ENCODE data around the gene GARNL3.
A peak's percentile ranks its signal among the peaks of the same experiment; 100 is the strongest.

GARNL3 gene

DNA sequence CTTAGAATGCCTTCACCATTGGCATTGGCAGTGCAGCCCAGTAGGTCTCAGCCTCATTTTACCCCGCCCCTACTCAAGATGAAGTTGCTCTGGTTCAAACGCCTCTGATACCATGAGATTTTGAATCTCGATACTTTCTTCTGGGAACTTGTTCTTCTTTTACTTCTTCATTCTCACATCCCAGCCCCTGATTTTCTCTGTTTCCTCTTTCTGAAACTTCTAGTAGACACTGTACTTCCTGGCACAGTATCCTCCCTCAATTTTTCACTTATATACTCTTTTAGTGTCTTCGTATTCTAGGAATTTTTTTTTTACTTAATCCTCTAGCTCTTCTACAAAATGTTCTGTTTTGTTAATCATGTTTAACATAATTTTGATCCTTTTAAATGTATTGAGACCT is 146.5 kb downstream of the GARNL3 start:
- DNase-seq, result peak in 1 of 2 experiments; percentile 21

DNA sequence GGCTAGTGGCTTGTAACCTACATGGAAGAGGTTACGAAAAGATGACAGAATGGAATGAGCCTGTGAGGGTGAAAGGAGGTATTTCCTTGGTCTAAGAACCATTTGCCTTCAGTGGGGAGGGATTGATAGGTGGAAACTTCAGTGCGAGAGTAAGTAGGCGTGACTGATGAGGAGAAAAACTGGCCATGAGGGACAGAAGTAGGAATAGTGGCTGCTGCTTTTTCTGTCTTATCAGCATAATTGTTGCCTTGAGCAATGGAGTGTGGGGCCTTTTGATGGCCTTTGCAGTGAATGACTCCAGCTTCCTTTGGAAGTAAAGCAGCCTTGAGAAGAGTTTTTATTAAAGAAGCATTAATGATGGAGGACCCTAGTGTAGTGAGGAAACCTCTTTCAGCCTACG is 150.6 kb downstream of the GARNL3 start:
- DNase-seq, result no peak

GRCh38 chr9:127415657-127416056 is 151.1 kb downstream of the GARNL3 start:
- DNase-seq, result no peak

GRCh38 chr9:127417131-127418036 is 152.8 kb downstream of the GARNL3 start:
- DNase-seq, result no peak

- peak; percentile 14 to 39 for DNase-seq
These were observed 153.5 kb downstream of the GARNL3 start for GRCh38 chr9:127418037-127418471.

DNA sequence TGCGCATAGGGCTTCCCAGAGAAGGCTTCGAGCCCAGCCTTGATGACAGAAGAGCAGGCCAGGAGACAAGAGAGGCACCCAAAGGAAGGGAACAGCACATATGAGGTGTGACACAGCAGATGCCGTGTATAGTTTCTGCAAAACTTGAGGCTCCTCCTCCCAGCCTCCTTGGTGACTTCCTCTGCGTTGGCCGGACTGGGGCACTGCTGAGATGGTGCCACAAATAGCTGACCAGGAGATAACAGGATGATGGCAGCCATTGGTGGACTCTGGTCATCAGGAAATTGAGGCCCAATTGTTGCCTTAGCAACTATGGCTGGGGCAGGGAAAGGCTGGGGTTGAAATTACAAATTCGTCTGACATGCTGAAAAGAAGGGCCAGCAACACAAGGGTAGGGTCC is 154.8 kb downstream of the GARNL3 start:
- no peak for DNase-seq

DNA sequence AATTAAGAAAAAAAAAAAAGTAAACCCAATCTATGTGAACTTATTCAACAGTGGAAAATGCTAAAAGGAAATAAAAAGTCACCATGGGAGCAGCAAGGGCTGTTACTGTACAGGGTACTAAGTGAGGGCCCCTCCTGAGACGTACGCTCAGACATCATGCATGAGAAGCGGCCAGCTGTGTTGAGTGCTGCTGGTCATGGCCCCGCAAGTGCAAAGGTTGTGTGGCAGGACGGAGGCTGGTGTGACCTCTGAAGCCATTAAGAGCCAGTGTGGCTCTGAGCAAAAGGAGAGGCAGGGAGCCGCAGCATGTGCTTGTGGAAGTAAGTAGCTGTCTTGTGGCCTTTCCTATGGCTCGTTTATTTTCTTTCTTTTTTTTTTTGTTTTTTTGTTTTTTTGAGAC is 156.5 kb downstream of the GARNL3 start:
- DNase-seq, result no peak

DNA sequence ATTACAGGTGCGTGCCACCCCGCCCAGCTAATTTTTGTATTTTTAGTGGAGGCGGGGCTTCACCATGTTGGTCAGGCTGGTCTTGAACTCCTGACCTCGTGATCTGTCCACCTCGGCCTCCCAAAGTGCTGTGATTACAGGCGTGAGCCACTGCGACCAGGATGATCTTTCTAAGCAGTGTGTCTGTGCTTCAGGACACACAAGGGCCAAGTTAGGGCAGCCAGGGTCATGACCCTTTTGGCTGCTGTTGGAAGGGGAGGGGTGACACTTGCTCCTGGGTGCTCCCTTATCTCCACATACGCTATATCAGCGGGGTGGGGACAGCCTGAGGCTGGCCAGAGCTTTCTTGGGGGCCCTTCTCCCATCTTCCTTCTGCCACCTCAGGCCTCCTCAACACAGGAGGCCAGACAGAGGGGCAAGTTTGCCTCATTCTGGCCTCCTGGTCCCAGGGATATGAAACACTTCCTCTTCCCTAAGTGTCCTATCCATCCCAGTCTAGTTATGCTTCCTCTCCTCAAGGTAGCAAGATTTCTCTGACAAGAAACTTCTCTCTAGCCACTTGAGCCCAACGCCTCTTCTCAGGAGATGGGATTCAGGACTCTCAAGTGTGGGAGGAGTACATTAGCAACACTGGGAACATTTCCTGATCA is 157.7 kb downstream of the GARNL3 start:
- no peak for DNase-seq

DNA sequence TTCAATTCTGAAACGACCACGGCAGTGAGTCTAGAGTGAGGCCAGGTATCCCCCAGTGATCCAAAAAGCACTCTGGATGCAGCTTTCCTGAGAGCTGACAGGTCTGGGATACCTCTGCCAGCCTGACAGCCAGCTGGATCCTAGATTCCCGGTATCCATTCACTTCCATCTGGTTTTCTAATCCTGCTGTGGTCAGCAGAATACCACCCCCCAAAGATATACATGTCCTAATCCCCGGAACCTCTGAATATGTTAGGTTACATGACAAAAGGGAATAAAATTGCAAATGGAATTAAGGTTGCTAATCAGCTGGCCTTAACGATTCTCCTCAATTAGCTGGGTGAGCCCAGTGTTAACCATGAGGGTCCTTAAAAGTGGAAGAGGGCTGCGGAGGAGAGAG is 158.2 kb downstream of the GARNL3 start:
- no peak for DNase-seq

DNA sequence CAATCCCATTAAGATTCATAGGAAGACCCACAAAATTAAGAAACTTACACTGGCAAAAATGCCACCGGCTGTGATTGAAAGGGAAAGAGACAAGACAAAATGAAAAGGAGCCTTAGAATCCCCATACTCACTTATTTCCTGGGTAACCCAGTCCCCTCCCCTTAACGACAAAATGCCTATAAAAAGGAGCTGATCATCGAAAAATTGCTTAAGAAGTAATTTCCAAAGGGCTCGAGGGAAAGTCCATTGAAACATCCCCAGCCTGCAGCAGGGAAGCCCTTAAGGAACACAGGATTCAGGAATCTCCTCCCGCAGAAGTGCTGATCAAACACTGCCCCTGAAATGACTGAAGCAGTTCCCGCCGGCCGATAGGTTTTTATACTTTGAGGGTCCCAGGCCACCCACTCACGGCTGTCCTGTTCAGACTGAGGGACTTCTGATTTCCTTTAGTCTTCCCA is 158.9 kb downstream of the GARNL3 start:
- no peak for DNase-seq

DNA sequence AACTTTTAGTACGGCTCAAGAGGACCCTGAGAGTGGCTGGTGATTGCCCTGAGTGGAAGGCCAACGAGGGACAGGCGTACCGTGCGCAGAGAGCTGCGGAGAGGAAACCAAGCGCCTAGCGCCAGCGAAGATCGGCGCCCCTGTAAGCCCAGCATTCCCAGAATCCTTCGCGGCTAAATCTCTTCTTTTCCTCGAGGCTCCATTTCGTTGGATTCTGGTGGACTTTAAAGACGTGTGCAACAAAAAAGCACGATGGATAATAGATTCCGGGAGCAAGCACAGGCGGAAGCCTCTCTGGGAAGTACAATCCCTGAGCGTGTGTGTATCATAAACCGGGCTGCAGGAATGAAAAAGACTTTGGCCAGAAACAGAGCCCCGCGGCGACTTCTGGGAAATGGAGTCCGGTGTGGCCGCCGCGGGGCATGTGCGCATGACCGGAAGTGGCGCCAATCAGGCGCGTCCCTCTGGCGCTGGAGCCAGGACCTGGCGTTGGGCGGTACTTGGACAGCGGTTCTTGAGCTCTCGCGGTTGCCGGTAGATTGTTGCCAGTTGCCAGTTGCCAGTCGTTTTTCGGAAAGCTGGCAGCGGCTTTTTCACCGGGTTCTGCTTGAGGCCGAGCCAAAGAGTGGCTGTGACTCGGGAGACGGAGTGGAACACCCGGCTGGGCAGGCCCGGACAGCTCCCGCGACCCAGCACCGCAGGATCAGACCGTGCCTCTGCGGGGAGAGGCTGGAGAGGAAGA is 159.5 kb downstream of the GARNL3 start, which contains the start of gene ZNF79:
Gene ZNF79, plus strand, starts transcription at position 449 of the 742 bp plus-strand sequence. CDS start 406 bp downstream, outside the sequence.
- peak; percentile 90 to 93 for DNase-seq

DNA sequence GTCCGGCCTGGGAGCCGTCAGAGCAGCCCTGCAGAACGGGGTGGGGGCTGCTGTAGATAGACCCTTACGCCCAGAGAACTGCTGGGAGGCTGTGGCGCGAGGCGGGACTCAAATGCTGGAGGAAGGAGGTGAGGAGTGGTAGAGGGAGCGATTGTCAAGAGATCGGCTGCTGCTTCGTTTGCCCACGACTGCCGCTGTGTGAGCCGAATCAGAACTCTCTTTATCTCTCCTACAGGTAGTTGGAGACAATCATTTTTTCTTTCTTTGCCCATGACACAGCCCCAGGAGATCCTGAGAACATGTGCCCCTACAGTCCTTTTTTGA is 160.1 kb downstream of the GARNL3 start:
- DNase-seq, result peak; percentile 46 to 56

- DNase-seq, result no peak
These were observed 162.2 kb downstream of the GARNL3 start for GRCh38 chr9:127426756-127427155.

GRCh38 chr9:127428348-127428747 is 163.8 kb downstream of the GARNL3 start:
- no peak for DNase-seq

DNA sequence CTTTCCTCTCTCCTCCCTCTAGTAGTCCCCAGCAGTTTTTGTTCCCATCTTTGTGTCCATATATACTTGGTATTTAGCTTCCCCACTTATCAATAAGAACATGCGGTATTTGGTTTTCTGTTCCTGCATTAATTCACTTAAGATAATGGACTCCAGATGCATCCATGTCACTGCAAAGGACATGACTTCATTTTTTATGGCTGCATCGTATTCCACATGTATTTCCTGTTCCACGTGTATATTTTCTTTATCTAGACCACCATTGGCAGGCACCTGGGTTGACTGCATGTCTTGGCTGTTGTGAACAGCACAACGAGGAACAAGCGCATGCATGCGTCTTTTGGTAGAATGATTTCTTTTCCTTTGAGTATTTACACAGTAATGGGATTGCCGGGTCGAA is 165.8 kb downstream of the GARNL3 start:
- no peak for DNase-seq

DNA sequence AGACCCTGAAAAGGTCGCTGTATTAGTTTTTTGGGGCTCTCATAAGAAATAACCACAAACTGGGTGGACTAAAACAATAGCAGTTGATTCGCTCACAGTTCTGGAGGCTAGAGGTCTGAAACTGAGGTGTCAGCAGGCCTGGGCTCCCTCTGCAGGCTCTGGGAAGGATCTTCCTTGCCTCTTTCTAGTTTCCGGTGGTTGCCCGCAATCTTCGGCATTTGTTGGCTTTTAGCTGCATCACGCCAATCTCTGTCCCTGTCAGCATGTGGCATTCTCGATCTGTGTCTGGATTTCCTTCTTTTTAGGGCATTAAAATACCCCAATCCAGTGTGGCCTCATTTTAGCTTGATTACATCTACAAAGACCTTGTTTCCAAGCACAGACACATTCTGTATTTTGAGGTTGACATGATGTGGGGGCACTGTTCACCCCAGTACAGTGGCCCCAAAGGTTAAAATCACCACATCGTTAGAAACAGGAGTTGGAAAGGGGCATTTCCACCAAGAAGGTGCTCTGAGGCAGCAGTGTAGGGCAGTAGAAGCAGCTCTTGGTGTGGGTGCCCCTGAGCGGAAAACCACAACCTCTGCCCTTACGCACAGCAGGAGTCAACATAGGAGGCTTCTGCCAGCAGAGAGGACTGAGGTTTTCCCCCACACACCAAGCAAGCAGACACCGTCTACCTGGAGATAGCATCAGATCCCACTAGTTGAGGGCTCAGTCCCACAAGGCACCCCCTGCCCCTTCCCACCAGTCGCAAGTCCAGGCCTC is 173.1 kb downstream of the GARNL3 start:
- peak; percentile 59 to 63 for DNase-seq

DNA sequence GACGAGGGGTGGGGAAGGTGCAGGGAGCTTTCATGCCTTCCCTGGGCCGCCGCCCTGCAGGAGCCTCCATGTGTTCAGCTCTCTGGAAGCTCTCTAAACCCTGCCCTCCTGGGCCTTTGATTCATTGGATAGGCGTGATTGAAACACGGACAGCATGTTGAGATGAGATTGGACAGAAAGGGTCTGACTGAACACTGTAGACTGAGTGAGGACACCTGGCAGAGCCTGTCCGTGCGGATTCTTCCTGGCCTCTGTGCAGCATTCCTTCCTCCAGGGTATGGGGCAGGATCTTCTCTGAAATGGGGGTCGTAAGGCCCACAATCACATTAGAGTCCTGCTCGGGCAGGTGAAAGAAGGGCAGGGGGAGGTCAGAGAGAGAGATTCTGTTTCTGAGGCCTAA is 173.8 kb downstream of the GARNL3 start:
- DNase-seq, result no peak

Measured in Kasumi-1 (cell line).